PC-9 (cell line): Measurements from ENCODE around the gene CHTF18. TPM values are rescaled to one million over a fixed set of nuclear protein-coding genes. Genes with fewer than 3 reads are reported as not detected.
"Not testable (repeated sequence)": the region's sequence is repeated elsewhere in the genome, so short reads cannot be mapped to it uniquely, and the experiment has no call there.

Source experiments
- BruUV-seq: library from RNA; stranded (reverse); fragments of 400-500 nt; replicated peaks from 2 replicates; lab custom pipeline; 2021; lab: Mats Ljungman, UMichigan
- CTCF ChIA-PET: fragments of 300-600 bp; sonication (Branson Sonifier 250); formaldehyde crosslinking; loops from one replicate; lab custom pipeline; 2022; ENCODE audit warnings: antibody characterized with exemption; lab: Charles Lee
- POLR2A ChIA-PET: fragments of 300-600 bp; sonication (Branson Sonifier 250); formaldehyde crosslinking; loops from one replicate; lab custom pipeline; 2022; ENCODE audit warnings: antibody characterized with exemption; ENCODE audit not compliant: unreplicated experiment; lab: Charles Lee
- DNase-seq, 2 experiments: peaks; one replicate each; pipeline versions ENCODE4 v3.0.0 to v3.0.0-alpha.2; 2015 to 2022; ENCODE audit warnings: mixed read lengths in 1 of 2
- H2AFZ ChIP-seq: fragments of 200-600 bp; sonication (generic); 2 replicates; pipeline ENCODE4 v1.8.1; 2017; ENCODE audit warnings: antibody characterized with exemption
- H3F3A ChIP-seq: fragments of 200-600 bp; sonication (generic); 2 replicates; pipeline ENCODE4 v1.8.1; 2017; ENCODE audit warnings: antibody characterized with exemption, mild to moderate bottlenecking, low read depth; ENCODE audit not compliant: insufficient read depth
- H3K27ac ChIP-seq: fragments of 200-600 bp; sonication (generic); 2 replicates; pipeline ENCODE4 v1.6.1; 2016; ENCODE audit warnings: mixed run types
- H3K27me3 ChIP-seq: fragments of 200-600 bp; sonication (generic); 2 replicates; pipeline ENCODE4 v1.6.1; 2016; ENCODE audit warnings: low read depth, mixed run types; ENCODE audit not compliant: insufficient read depth
- H3K36me3 ChIP-seq: fragments of 200-600 bp; sonication (generic); 2 replicates; pipeline ENCODE4 v1.6.1; 2016; ENCODE audit warnings: low read depth, mixed run types
- H3K4me1 ChIP-seq: fragments of 200-600 bp; sonication (generic); replicated peaks from 2 replicates; pipeline ENCODE4 v1.6.1; 2016; ENCODE audit warnings: mixed run types; ENCODE audit not compliant: insufficient read depth
- H3K4me2 ChIP-seq: fragments of 200-600 bp; sonication (generic); 2 replicates; pipeline ENCODE4 v1.6.1; 2017; ENCODE audit warnings: mixed run types
- H3K4me3 ChIP-seq: fragments of 200-600 bp; sonication (generic); 2 replicates; pipeline ENCODE4 v1.6.1; 2016; ENCODE audit warnings: mixed run types
- H3K79me2 ChIP-seq: fragments of 200-600 bp; sonication (generic); 2 replicates; pipeline ENCODE4 v1.6.1; 2017; ENCODE audit warnings: low read depth, mixed run types
- H3K9me2 ChIP-seq: fragments of 200-600 bp; sonication (generic); 2 replicates; pipeline ENCODE4 v1.8.1; 2017; ENCODE audit warnings: mild to moderate bottlenecking; ENCODE audit not compliant: insufficient read depth
- H3K9me3 ChIP-seq: fragments of 200-600 bp; sonication (generic); 2 replicates; pipeline ENCODE4 v1.8.1; 2016; ENCODE audit warnings: low read depth; ENCODE audit not compliant: insufficient read depth
- H4K20me1 ChIP-seq: fragments of 200-600 bp; sonication (generic); 2 replicates; pipeline ENCODE4 v1.8.1; 2017; ENCODE audit not compliant: insufficient read depth
- EZH2 ChIP-seq: fragments of 200-600 bp; sonication (generic); IDR thresholded peaks from 2 replicates; pipeline ENCODE4 v1.8.0; 2017; ENCODE audit warnings: antibody characterized with exemption, low read depth
- intact Hi-C: fragments of 100-400 bp; cut with micrococcal nuclease; formaldehyde crosslinking; loops from one replicate; pipeline ENCODE4 v1.10.0; 2022; ENCODE audit not compliant: unreplicated experiment
- total RNA-seq: library from RNA; stranded (reverse); gene quantifications from 2 replicates; pipeline ENCODE4 v1.2.3, GENCODE V29; 2021
- TF ChIP-seq, protein P1 (sequence below): fragments of 200-600 bp; sonication (generic); conservative IDR thresholded peaks from 2 replicates; pipeline ENCODE4 v1.6.1; 2017; ENCODE audit warnings: mixed run types, antibody characterized with exemption, mild to moderate bottlenecking, moderate library complexity

The CHTF18 gene
- total RNA-seq, 1 experiment from 2014 or later, result 67.7 TPM

GRCh38 chr16:833411-833810, 45.0 kb downstream of the CHTF18 start:
- H3K36me3 ChIP-seq, result no peaks in the 10 kb centered on the region
- H3K4me3 ChIP-seq, result no peak overlapping the region
- intact Hi-C loops, result no loop called here
- BruUV-seq, result no TSS peak
- ChIA-PET CTCF (interaction anchor here (0.6 kb wide), 1 partner anchor 130 kb away, joined by 3 read pairs; no protein-coding TSS in a partner anchor), POLR2A (no interaction called here)
- no peaks in the 10 kb centered on the region for H3K79me2 ChIP-seq
- H2AFZ ChIP-seq, result no peak overlapping the region
- H3F3A ChIP-seq, result no peaks in the 10 kb centered on the region
- DNase-seq, result no peak
- peaks cover 84% of the 10 kb centered on the region for H3K27me3 ChIP-seq
- peaks cover 5% of the 10 kb centered on the region; the same call in 1 of the 2 replicates for H3K9me3 ChIP-seq
- no peaks in the 10 kb centered on the region for H4K20me1 ChIP-seq
- no peak overlapping the region for H3K27ac ChIP-seq
- H3K4me2 ChIP-seq, result no peak overlapping the region
- no peaks in the 10 kb centered on the region for H3K4me1 ChIP-seq
- TF ChIP-seq, protein P1, sequence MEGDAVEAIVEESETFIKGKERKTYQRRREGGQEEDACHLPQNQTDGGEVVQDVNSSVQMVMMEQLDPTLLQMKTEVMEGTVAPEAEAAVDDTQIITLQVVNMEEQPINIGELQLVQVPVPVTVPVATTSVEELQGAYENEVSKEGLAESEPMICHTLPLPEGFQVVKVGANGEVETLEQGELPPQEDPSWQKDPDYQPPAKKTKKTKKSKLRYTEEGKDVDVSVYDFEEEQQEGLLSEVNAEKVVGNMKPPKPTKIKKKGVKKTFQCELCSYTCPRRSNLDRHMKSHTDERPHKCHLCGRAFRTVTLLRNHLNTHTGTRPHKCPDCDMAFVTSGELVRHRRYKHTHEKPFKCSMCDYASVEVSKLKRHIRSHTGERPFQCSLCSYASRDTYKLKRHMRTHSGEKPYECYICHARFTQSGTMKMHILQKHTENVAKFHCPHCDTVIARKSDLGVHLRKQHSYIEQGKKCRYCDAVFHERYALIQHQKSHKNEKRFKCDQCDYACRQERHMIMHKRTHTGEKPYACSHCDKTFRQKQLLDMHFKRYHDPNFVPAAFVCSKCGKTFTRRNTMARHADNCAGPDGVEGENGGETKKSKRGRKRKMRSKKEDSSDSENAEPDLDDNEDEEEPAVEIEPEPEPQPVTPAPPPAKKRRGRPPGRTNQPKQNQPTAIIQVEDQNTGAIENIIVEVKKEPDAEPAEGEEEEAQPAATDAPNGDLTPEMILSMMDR, result no peak
- no peak for TF ChIP-seq EZH2
- no peaks in the 10 kb centered on the region for H3K9me2 ChIP-seq

DNA sequence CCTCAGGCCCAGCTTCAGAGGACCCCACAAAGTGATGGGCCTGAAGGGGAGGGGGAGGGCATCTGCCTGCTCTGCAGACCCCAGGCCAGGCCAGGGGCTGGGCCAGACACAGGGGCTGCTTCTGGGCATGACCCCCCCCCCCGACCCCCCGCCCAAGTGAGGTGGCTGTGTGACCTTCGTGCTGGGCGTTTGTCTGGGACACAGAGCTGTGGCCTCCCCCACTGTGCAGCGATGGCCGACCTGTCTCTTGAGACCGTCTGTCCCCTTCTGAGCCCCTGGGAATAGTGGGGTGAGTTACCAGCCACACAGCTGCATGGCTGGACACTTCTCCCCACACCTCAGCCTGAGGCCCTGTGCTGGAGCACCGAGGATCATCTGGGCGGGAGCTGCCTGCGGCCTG, 47.0 kb downstream of the CHTF18 start:
- H3K4me2 ChIP-seq, result no peak overlapping the region
- H3K36me3 ChIP-seq, result no peaks in the 10 kb centered on the region
- no peak overlapping the region for H3K4me3 ChIP-seq
- no peak overlapping the region for H2AFZ ChIP-seq
- H3K4me1 ChIP-seq, result no peaks in the 10 kb centered on the region
- no TSS peak for BruUV-seq
- H3K27me3 ChIP-seq, result peaks cover 81% of the 10 kb centered on the region
- peaks cover 5% of the 10 kb centered on the region; the same call in 1 of the 2 replicates for H3K9me3 ChIP-seq
- ChIA-PET CTCF (no interaction called here), POLR2A (interaction anchor here (0.7 kb wide), 1 partner anchor 335 kb away, joined by 5 read pairs; no protein-coding TSS in a partner anchor)
- no peak for TF ChIP-seq EZH2
- TF ChIP-seq, protein P1, result no peak
- no peaks in the 10 kb centered on the region for H4K20me1 ChIP-seq
- H3K79me2 ChIP-seq, result no peaks in the 10 kb centered on the region
- no peak overlapping the region for H3K27ac ChIP-seq
- no peak for DNase-seq
- no peaks in the 10 kb centered on the region for H3K9me2 ChIP-seq
- no peaks in the 10 kb centered on the region for H3F3A ChIP-seq
- intact Hi-C loops, result no loop called here

- ChIA-PET CTCF (no interaction called here), POLR2A (no interaction called here)
- Histone ChIP-seq H2AFZ (no peak overlapping the region), H3K27ac (no peak overlapping the region), H3K27me3 (peaks cover 81% of the 10 kb centered on the region), H3K4me1 (no peaks in the 10 kb centered on the region), H4K20me1 (no peaks in the 10 kb centered on the region), H3K79me2 (no peaks in the 10 kb centered on the region), H3F3A (no peaks in the 10 kb centered on the region), H3K9me3 (peaks cover 5% of the 10 kb centered on the region; the same call in 1 of the 2 replicates), H3K9me2 (no peaks in the 10 kb centered on the region), H3K4me3 (no peak overlapping the region), H3K4me2 (no peak overlapping the region), H3K36me3 (no peaks in the 10 kb centered on the region)
- DNase-seq, result no peak
- no TSS peak for BruUV-seq
- TF ChIP-seq EZH2, result no peak
- TF ChIP-seq, protein P1, result no peak
- intact Hi-C loops, result no loop called here
Measured at GRCh38 chr16:836221-836620, 47.8 kb downstream of the CHTF18 start.

GRCh38 chr16:836822-837221, 48.4 kb downstream of the CHTF18 start:
- H3K4me1 ChIP-seq, CTCF ChIA-PET, H4K20me1 ChIP-seq, DNase-seq, H3K4me3 ChIP-seq, POLR2A ChIA-PET, BruUV-seq, intact Hi-C loops, H2AFZ ChIP-seq, H3K9me3 ChIP-seq, H3F3A ChIP-seq, H3K36me3 ChIP-seq, H3K79me2 ChIP-seq, H3K9me2 ChIP-seq, H3K27ac ChIP-seq, H3K4me2 ChIP-seq: not testable (repeated sequence)
- peaks cover 81% of the 10 kb centered on the region for H3K27me3 ChIP-seq
